Smooth muscle cell (in vitro differentiated cells): ENCODE data around the gene ZSCAN5C. TPM values are rescaled to one million over a fixed set of nuclear protein-coding genes. Genes with fewer than 3 reads are reported as not detected.

Experiments
- DNase-seq: peaks from one replicate; lab custom pipeline; 2025; ENCODE audit not compliant: unreplicated experiment; lab: John Stamatoyannopoulos, UW
- H2AFZ ChIP-seq: fragments of 200-600 bp; sonication (generic); 2 replicates; pipeline ENCODE4 v1.6.0; 2016; ENCODE audit warnings: antibody characterized with exemption, low read depth, mild to moderate bottlenecking
- H3F3A ChIP-seq: fragments of 200-600 bp; sonication (generic); 2 replicates; pipeline ENCODE4 v1.6.0; 2017; ENCODE audit warnings: antibody characterized with exemption, low read depth
- H3K27ac ChIP-seq: fragments of 200-600 bp; sonication (generic); 2 replicates; pipeline ENCODE4 v1.5.1; 2016; ENCODE audit warnings: low read depth, mild to moderate bottlenecking
- H3K27me3 ChIP-seq: fragments of 200-600 bp; sonication (generic); 2 replicates; pipeline ENCODE4 v1.6.1; 2016; ENCODE audit warnings: low read depth, mild to moderate bottlenecking
- H3K36me3 ChIP-seq: fragments of 200-600 bp; sonication (generic); 2 replicates; pipeline ENCODE4 v1.5.1; 2016; ENCODE audit warnings: low read depth
- H3K4me1 ChIP-seq: fragments of 200-600 bp; sonication (generic); 2 replicates; pipeline ENCODE4 v1.5.1; 2016; ENCODE audit warnings: low read depth
- H3K4me2 ChIP-seq: fragments of 200-600 bp; sonication (generic); 2 replicates; pipeline ENCODE4 v1.6.0; 2016; ENCODE audit warnings: mild to moderate bottlenecking
- H3K4me3 ChIP-seq: fragments of 200-600 bp; sonication (generic); 2 replicates; pipeline ENCODE4 v1.5.1; 2016; ENCODE audit warnings: mild to moderate bottlenecking
- H3K79me2 ChIP-seq: fragments of 200-600 bp; sonication (generic); 2 replicates; pipeline ENCODE4 v1.6.0; 2016; ENCODE audit warnings: low read depth, mild to moderate bottlenecking
- H3K9ac ChIP-seq: fragments of 200-600 bp; sonication (generic); 2 replicates; pipeline ENCODE4 v1.6.0; 2016; ENCODE audit warnings: low read depth
- H3K9me3 ChIP-seq: fragments of 200-600 bp; sonication (generic); replicated peaks from 2 replicates; pipeline ENCODE4 v1.5.1; 2016; ENCODE audit warnings: low read depth
- H4K20me1 ChIP-seq: fragments of 200-600 bp; sonication (generic); 2 replicates; pipeline ENCODE4 v1.6.0; 2016; ENCODE audit warnings: low read depth
- CTCF ChIP-seq: fragments of 200-600 bp; sonication (generic); IDR thresholded peaks from 2 replicates; pipeline ENCODE4 v1.5.1; 2017; ENCODE audit warnings: borderline replicate concordance, mild to moderate bottlenecking, antibody characterized with exemption; ENCODE audit not compliant: insufficient read depth, poor library complexity, severe bottlenecking
- WGBS: methylation state at CpG from one replicate; pipeline ENCODE4 v1.1.7; 2016; ENCODE audit warnings: low lambda C conversion rate; 5-methylcytosine and 5-hydroxymethylcytosine counted together
- polyA plus RNA-seq: library from polyadenylated mRNA; unstranded; fragments of >200 nt; fragmentation: Nextera tagmentation; extraction: Ambion mirVana; gene quantifications from 2 replicates; pipeline ENCODE4 v1.2.1, GENCODE V29; 2016
- total RNA-seq: library from RNA; depleted of rRNA; stranded (reverse); fragments of >200 nt; gene quantifications from 2 replicates; pipeline ENCODE4 v1.2.3, GENCODE V29; 2014

ZSCAN5C gene
- total and polyA plus RNA-seq, 2 experiments from 2014 or later = not detected

GRCh38 chr19:56252699-56253422 is 50.8 kb downstream of the ZSCAN5C start:
- no peaks in the 10 kb centered on the region for H3F3A ChIP-seq
- H3K79me2 ChIP-seq = no peaks in the 10 kb centered on the region
- H3K9me3 ChIP-seq = no peaks in the 10 kb centered on the region
- H3K27me3 ChIP-seq = no peaks in the 10 kb centered on the region
- H3K4me1 ChIP-seq = no peaks in the 10 kb centered on the region
- H3K9ac ChIP-seq = no peak overlapping the region
- peak overlapping the region; percentile 87 for H2AFZ ChIP-seq
- TF ChIP-seq CTCF = peak; percentile 80
- H3K4me3 ChIP-seq = no peak overlapping the region
- peak; percentile 28 for DNase-seq
- H3K36me3 ChIP-seq = no peaks in the 10 kb centered on the region
- 27% methylated on average over 7 of the region's 10 CpGs for WGBS
- H3K27ac ChIP-seq = no peak overlapping the region
- no peaks in the 10 kb centered on the region for H4K20me1 ChIP-seq
- H3K4me2 ChIP-seq = peak overlapping the region; percentile 60

GRCh38 chr19:56253737-56254136 is 51.7 kb downstream of the ZSCAN5C start:
- Histone ChIP-seq H3K9me3 (no peaks in the 10 kb centered on the region), H3K27ac (no peak overlapping the region), H3K9ac (no peak overlapping the region), H2AFZ (no peak overlapping the region), H3K4me2 (no peak overlapping the region), H3K27me3 (no peaks in the 10 kb centered on the region), H4K20me1 (no peaks in the 10 kb centered on the region), H3F3A (no peaks in the 10 kb centered on the region), H3K36me3 (no peaks in the 10 kb centered on the region), H3K79me2 (no peaks in the 10 kb centered on the region), H3K4me1 (no peaks in the 10 kb centered on the region), H3K4me3 (no peak overlapping the region)
- peak; percentile 40 for TF ChIP-seq CTCF
- WGBS = 76% methylated on average over 5 of the region's 5 CpGs
- no peak for DNase-seq

GRCh38 chr19:56258272-56258671 is 56.2 kb downstream of the ZSCAN5C start:
- H3K36me3 ChIP-seq = no peaks in the 10 kb centered on the region
- no peak overlapping the region for H3K27ac ChIP-seq
- no peaks in the 10 kb centered on the region for H3K79me2 ChIP-seq
- no peaks in the 10 kb centered on the region for H3K27me3 ChIP-seq
- TF ChIP-seq CTCF = no peak
- no peak overlapping the region for H3K9ac ChIP-seq
- H3K4me1 ChIP-seq = no peaks in the 10 kb centered on the region
- DNase-seq = no peak
- no peaks in the 10 kb centered on the region for H4K20me1 ChIP-seq
- H3F3A ChIP-seq = no peaks in the 10 kb centered on the region
- no peak overlapping the region for H3K4me2 ChIP-seq
- H3K4me3 ChIP-seq = no peak overlapping the region
- no peak overlapping the region for H2AFZ ChIP-seq
- no peaks in the 10 kb centered on the region for H3K9me3 ChIP-seq
- 96% methylated on average over 12 of the region's 12 CpGs for WGBS

Other genes with a start within 250 kb of the ZSCAN5C start
- not detected in 2 replicates for gene NLRP5, start 215.5 kb upstream of the ZSCAN5C start, total RNA-seq
- not detected in 2 replicates for gene NLRP5, start 215.5 kb upstream of the ZSCAN5C start, polyA plus RNA-seq
- 7.4 and 10.0 TPM in 2 replicates for gene ZNF787, start 81.0 kb upstream of the ZSCAN5C start, total RNA-seq
- gene ZNF787, start 81.0 kb upstream of the ZSCAN5C start, polyA plus RNA-seq = 20.3 and 22.8 TPM in 2 replicates
- 10.8 and 20.0 TPM in 2 replicates for gene ZNF444, start 61.0 kb upstream of the ZSCAN5C start, total RNA-seq
- 40.6 and 55.5 TPM in 2 replicates for gene ZNF444, start 61.0 kb upstream of the ZSCAN5C start, polyA plus RNA-seq
- not detected in 2 replicates for gene GALP, start 26.3 kb upstream of the ZSCAN5C start, total RNA-seq
- not detected in 2 replicates for gene GALP, start 26.3 kb upstream of the ZSCAN5C start, polyA plus RNA-seq
- gene ZSCAN5B, start 4.5 kb upstream of the ZSCAN5C start, total RNA-seq = not detected in 2 replicates
- 0.19 TPM in 1 of 2 replicates, not detected in the other for gene ZSCAN5B, start 4.5 kb upstream of the ZSCAN5C start, polyA plus RNA-seq
- not detected in 2 replicates for gene EDDM13, start 70.5 kb downstream of the ZSCAN5C start, total RNA-seq
- 0.58 and 0.80 TPM in 2 replicates for gene EDDM13, start 70.5 kb downstream of the ZSCAN5C start, polyA plus RNA-seq
- 4.7 and 7.4 TPM in 2 replicates for gene ZSCAN5A, start 112.6 kb downstream of the ZSCAN5C start, total RNA-seq
- gene ZSCAN5A, start 112.6 kb downstream of the ZSCAN5C start, polyA plus RNA-seq = 5.3 and 11.0 TPM in 2 replicates
- gene ZNF582, start 191.3 kb downstream of the ZSCAN5C start, total RNA-seq = 0.99 and 4.9 TPM in 2 replicates
- 3.8 and 4.4 TPM in 2 replicates for gene ZNF582, start 191.3 kb downstream of the ZSCAN5C start, polyA plus RNA-seq
- 5.5 and 7.9 TPM in 2 replicates for gene ZNF583, start 202.1 kb downstream of the ZSCAN5C start, total RNA-seq
- gene ZNF583, start 202.1 kb downstream of the ZSCAN5C start, polyA plus RNA-seq = 5.2 and 6.4 TPM in 2 replicates